Muscle of leg (tissue), 11 donors: ENCODE measurements around the gene IRF2BP2. TPM values are rescaled to one million over a fixed set of nuclear protein-coding genes. Genes with fewer than 3 reads are reported as not detected.

Experiments used
- DNase-seq: peaks from one replicate; pipeline ENCODE4 v3.0.0; 2013
- H3K27ac ChIP-seq: one replicate; pipeline ENCODE4 v1.5.1; 2013; ENCODE audit warnings: mild to moderate bottlenecking, low read length, control low read depth
- H3K27me3 ChIP-seq: one replicate; pipeline ENCODE4 v1.6.1; 2013; ENCODE audit warnings: low read length; ENCODE audit not compliant: control insufficient read depth, insufficient read depth
- H3K36me3 ChIP-seq: one replicate; pipeline ENCODE4 v1.6.1; 2013; ENCODE audit warnings: low read length; ENCODE audit not compliant: control insufficient read depth, insufficient read depth
- H3K4me1 ChIP-seq: one replicate; pipeline ENCODE4 v1.6.1; 2013; ENCODE audit warnings: low read length; ENCODE audit not compliant: control insufficient read depth, insufficient read depth
- H3K4me3 ChIP-seq: one replicate; pipeline ENCODE4 v1.5.1; 2013; ENCODE audit warnings: low read length, control low read depth
- H3K9me3 ChIP-seq: replicated peaks from 2 replicates; pipeline ENCODE4 v1.6.1; 2013; ENCODE audit warnings: low read depth, low read length; ENCODE audit not compliant: control insufficient read depth
- WGBS: methylation state at CpG from one replicate; pipeline ENCODE4 v1.1.5; 2013; ENCODE audit warnings: missing lambda C conversion rate; ENCODE audit not compliant: insufficient coverage; 5-methylcytosine and 5-hydroxymethylcytosine counted together
- polyA plus RNA-seq, 8 donors: library from polyadenylated mRNA; unstranded; fragments of 120-200 nt; gene quantifications; one replicate each; pipeline versions ENCODE4 v1.2.1 to v1.2.3, GENCODE V29; 2013; ENCODE audit warnings: inconsistent platforms in 1 of 8, low replicate concordance in 1 of 8; ENCODE audit not compliant: insufficient read length in 8 of 8, insufficient read depth in 1 of 8
- total RNA-seq: library from RNA; stranded (reverse); fragments of 120-200 nt; gene quantifications from one replicate; pipeline ENCODE4 v1.2.4, GENCODE V29; 2013

IRF2BP2 gene
- total and polyA plus RNA-seq, 9 donors, result 59.9 to 93.0 (median 76.2) TPM

DNA sequence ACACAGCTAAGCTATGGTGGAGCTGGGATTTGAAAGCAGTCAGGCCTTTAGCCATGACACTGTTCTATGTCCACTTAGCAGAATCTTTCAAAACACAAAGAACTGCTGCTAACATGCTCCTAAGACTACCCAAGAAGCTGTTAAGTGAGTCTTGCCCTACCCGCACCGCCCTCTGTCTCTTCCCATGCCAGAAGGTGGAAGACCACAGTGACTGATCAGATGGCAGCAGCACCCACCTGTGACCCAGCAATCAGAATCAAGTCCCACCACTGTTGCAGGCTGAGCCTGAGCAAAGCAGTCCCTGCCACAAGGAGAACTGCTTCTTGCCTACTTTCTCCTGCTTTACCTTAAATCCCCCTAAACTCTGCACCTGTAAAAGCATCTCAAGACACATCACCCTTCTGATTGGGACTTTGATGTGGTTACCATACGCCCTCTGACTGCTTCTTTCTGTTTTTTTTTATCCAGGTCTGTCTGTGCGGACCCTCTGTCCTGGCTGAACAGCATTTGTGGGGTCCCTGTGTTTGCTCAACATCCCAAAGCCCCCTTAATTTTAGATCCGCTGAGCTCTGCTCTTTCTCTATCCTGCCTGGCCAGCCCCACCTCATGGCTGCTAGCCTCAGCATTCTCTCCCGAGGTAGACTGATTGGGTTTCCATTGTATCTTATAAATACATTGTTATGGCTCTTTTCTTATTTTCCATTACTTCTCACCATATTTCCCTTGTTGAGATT is 16.0 kb downstream of the IRF2BP2 start:
- Histone ChIP-seq H3K4me3 (no peak overlapping the region), H3K27ac (no peak overlapping the region), H3K4me1 (peaks cover 10% of the 10 kb centered on the region), H3K9me3 (no peaks in the 10 kb centered on the region), H3K36me3 (no peaks in the 10 kb centered on the region), H3K27me3 (no peaks in the 10 kb centered on the region)
- no peak for DNase-seq
- WGBS, result 96% methylated on average over 4 of the region's 6 CpGs

DNA sequence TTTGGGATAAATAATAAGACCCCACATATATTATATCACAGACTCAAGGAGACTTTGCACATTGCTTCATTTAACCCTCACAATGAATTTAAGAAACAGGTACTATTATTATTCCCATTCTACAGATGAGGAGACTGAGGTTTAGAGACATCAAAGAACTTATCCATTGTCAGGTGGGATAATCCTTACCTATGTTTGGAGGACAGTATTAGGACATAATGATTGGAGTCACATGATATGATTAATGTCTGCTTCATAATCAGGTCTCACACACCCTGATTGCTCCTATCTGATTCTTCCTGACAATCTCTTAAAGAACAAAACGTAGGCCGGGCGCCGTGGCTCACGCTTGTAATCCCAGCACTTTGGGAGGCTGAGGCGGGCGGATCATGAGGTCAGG is 16.9 kb downstream of the IRF2BP2 start:
- Histone ChIP-seq H3K4me1 (peaks cover 5% of the 10 kb centered on the region), H3K4me3 (no peak overlapping the region), H3K9me3 (no peaks in the 10 kb centered on the region), H3K27ac (no peak overlapping the region), H3K36me3 (no peaks in the 10 kb centered on the region), H3K27me3 (no peaks in the 10 kb centered on the region)
- DNase-seq, result no peak
- WGBS, result 91% methylated on average over 5 of the region's 7 CpGs

DNA sequence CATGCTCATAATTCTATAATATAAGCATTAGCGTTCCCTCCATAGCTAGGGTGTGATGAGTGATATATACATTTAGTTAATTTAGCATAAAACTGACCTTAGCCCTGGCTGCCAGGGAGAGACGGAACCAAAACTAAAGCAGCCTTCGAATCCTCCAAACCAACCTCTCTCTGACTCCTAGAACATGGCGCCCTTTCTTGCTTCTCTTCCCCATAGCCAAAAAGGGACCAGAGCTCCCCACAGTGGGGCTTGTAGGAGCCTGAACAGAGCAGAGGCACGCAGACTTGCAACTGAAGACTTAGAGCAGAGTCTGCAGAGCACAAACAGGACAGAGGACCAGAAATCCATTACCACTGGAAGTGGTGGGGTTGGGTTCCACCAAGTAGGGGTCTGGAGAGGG is 17.7 kb downstream of the IRF2BP2 start:
- H3K36me3 ChIP-seq, result no peaks in the 10 kb centered on the region
- 76% methylated on average over 2 of the region's 5 CpGs for WGBS
- H3K4me3 ChIP-seq, result no peak overlapping the region
- H3K27ac ChIP-seq, result no peak overlapping the region
- H3K27me3 ChIP-seq, result no peaks in the 10 kb centered on the region
- H3K4me1 ChIP-seq, result peaks cover 5% of the 10 kb centered on the region
- no peaks in the 10 kb centered on the region for H3K9me3 ChIP-seq
- DNase-seq, result no peak

DNA sequence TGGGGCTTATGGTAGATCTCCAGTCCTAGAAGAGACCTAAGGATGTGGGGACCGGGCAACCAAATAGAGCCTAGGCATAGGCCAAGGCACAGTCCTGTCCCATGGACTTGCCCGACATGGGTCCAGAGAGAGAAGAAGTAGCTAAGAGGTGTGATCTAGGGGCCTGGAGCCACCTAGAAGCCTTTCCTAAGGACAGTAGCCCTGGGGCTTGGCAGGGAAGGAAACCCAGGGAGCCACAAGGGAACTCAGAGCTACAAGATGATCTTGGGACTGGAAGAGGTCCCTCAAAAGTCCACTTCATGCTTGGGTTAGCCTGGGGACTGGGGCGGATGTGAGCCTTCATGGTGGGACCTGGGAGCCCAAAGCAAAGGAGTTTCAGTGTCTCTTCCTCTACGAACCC is 18.8 kb downstream of the IRF2BP2 start:
- Histone ChIP-seq H3K9me3 (no peaks in the 10 kb centered on the region), H3K27ac (no peak overlapping the region), H3K27me3 (no peaks in the 10 kb centered on the region), H3K4me1 (peaks cover 12% of the 10 kb centered on the region), H3K4me3 (no peak overlapping the region), H3K36me3 (no peaks in the 10 kb centered on the region)
- no peak for DNase-seq
- WGBS, result 98% methylated on average over 4 of the region's 4 CpGs

DNA sequence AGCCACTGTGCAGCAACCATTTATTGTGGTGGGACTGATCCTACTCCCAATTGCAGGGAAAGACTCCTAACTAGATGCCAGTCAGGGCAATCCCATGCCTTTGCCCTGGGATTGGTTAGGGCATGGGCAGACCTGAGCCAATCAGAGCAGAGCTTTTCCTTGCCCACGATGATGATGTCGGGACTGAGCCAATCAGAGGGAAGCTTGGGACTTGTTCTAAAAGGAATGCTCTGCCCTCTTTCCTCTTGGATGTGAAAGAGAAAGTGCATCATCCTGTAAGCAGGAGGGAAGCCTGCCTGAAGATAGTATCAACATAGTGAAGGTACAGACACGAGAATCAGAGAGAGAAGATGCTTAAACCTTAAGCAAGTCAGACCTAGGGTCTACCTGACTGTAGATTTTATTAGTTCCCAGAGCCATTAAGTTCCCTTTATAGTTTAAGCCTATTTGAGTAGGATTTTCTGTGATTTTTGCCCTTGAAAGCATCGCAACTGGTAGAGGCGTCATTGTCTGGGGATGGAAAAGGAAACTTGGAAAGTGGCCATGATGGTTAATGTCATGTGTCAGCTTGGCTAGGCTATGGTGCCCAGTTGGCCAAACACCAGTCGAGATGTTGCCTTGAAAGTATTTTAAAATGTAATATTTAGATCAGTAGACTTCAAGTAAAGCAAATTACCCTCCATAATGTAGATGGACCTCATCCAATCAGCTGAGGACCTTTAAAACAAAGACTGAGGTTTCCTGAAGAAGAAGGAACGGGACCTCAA is 19.9 kb downstream of the IRF2BP2 start:
- Histone ChIP-seq H3K4me1 (peaks cover 23% of the 10 kb centered on the region), H3K36me3 (no peaks in the 10 kb centered on the region), H3K4me3 (no peak overlapping the region), H3K9me3 (no peaks in the 10 kb centered on the region), H3K27ac (no peak overlapping the region), H3K27me3 (no peaks in the 10 kb centered on the region)
- 77% methylated on average over 4 of the region's 7 CpGs for WGBS
- DNase-seq, result no peak

DNA sequence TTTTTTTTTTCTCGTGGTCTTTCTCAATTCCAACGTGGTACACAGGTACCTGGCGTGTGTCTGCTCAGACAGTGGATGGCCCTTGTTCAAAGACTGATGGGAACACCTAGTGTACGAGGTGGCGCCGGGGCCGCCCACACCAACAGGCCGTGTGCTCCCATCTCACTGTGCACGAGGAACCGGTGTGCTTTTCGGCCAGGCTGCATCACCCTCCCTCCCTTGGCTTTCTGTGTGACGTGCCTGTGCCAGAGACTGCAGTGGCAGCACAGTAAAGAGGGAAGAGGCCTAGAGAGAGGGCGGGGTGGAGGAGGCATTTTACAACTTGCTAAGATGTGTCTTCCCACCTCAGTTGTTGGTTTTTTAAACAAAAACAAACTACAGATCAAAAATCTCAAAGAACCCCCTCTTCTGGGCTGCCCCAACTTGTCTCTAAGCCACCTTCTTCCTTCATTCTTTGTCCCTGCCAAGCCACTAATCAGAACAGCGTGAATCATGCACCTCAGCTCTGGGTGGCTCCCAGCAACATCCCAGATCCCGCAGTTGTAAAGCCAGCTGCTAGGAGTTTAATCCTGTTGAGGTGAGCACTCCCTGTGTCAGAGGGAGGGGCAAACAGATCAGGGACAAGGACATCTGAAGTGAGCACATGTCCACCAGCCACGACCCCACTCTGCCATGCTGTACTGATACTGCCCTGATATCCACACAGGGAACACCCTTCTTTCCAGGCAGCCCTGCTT is 20.7 kb downstream of the IRF2BP2 start:
- Histone ChIP-seq H3K36me3 (no peaks in the 10 kb centered on the region), H3K4me3 (no peak overlapping the region), H3K27ac (peak overlapping the region; percentile 15), H3K27me3 (no peaks in the 10 kb centered on the region), H3K9me3 (no peaks in the 10 kb centered on the region), H3K4me1 (peaks cover 30% of the 10 kb centered on the region)
- DNase-seq, result no peak
- 81% methylated on average over 9 of the region's 16 CpGs for WGBS

DNA sequence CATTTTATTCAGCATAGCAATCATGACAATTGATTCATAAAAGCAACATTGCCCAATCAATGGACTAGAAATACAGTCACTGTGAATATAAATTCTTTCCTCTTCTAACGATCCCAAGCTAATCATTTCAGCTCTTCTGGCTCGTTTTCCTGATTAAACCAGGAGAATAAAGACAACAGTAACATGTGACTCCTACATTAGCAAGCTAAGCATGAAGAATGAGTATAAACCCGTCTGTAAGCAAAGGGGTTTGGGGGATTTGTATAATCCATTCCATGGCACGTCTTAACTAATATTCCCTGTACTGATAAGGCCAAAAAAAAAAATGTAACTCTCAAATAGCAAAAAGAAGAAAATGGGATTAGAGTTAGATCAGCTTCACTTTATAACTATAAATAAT is 21.6 kb downstream of the IRF2BP2 start:
- H3K9me3 ChIP-seq, result no peaks in the 10 kb centered on the region
- H3K27ac ChIP-seq, result no peak overlapping the region
- no peaks in the 10 kb centered on the region for H3K36me3 ChIP-seq
- WGBS, result no CpG with 5 or more reads among the region's 4 CpGs
- no peaks in the 10 kb centered on the region for H3K27me3 ChIP-seq
- H3K4me1 ChIP-seq, result peaks cover 37% of the 10 kb centered on the region
- H3K4me3 ChIP-seq, result no peak overlapping the region
- no peak for DNase-seq

DNA sequence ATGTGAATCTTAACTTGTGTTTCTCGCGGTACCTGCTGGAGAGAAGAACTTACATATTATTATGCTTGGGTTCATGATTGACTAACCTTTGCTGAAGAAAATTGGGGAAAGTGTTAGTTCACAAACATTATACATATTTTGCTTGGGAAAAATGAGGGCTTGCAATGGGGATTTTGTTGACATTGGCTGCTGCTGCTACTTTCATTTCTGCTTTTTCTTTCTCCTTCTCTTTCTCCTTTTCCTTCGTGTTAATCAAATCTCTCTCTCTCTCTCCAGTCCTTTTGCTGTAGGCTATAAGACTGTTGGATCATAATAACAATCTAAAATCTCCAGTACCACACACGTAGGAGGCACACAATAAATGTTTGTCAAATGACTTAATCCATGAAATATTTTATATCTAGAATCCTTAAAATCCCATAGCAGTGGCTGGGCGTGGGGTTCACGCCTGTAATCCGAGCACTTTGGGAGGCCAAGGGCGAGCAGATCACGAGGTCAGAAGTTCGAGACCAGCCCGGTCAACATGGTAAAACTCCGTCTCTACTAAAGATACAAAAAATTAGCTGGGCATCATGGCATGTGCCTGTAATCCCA is 23.0 kb downstream of the IRF2BP2 start:
- Histone ChIP-seq H3K4me3 (no peak overlapping the region), H3K27ac (peak overlapping the region; percentile 92), H3K4me1 (peaks cover 49% of the 10 kb centered on the region), H3K27me3 (no peaks in the 10 kb centered on the region), H3K9me3 (no peaks in the 10 kb centered on the region), H3K36me3 (no peaks in the 10 kb centered on the region)
- WGBS, result no CpG with 5 or more reads among the region's 12 CpGs
- no peak for DNase-seq

DNA sequence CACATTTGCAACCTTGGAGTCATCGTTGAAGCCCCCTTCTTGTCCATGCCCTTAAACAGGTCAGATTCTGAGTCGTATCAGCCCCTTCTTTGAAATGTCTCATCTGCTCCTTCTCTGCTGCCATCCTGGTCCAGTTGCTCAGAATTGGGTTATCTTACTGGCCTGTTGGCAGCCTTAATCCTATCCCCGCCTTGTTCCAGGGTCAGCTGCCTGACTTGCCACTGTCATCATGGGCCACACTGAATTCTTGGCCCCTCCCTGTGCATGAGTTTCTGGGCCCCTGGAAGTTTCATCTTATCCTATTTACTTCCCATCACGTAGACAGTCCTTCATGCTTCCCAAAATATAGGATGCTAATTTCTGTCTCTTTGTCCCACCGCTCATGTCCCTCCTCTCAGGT is 23.7 kb downstream of the IRF2BP2 start:
- no peaks in the 10 kb centered on the region for H3K9me3 ChIP-seq
- no peaks in the 10 kb centered on the region for H3K36me3 ChIP-seq
- peak overlapping the region; percentile 92 for H3K27ac ChIP-seq
- peak; percentile 48 for DNase-seq
- H3K4me1 ChIP-seq, result peaks cover 56% of the 10 kb centered on the region
- 86% methylated on average over 5 of the region's 5 CpGs for WGBS
- no peak overlapping the region for H3K4me3 ChIP-seq
- H3K27me3 ChIP-seq, result no peaks in the 10 kb centered on the region
